HuH-7.5 (cell line): ENCODE results near the gene GPR35.

ENCODE experiments used
- DNase-seq: peaks from one replicate; pipeline ENCODE4 v3.0.0; 2011; ENCODE audit warnings: low spot score

Gene GPR35

DNA sequence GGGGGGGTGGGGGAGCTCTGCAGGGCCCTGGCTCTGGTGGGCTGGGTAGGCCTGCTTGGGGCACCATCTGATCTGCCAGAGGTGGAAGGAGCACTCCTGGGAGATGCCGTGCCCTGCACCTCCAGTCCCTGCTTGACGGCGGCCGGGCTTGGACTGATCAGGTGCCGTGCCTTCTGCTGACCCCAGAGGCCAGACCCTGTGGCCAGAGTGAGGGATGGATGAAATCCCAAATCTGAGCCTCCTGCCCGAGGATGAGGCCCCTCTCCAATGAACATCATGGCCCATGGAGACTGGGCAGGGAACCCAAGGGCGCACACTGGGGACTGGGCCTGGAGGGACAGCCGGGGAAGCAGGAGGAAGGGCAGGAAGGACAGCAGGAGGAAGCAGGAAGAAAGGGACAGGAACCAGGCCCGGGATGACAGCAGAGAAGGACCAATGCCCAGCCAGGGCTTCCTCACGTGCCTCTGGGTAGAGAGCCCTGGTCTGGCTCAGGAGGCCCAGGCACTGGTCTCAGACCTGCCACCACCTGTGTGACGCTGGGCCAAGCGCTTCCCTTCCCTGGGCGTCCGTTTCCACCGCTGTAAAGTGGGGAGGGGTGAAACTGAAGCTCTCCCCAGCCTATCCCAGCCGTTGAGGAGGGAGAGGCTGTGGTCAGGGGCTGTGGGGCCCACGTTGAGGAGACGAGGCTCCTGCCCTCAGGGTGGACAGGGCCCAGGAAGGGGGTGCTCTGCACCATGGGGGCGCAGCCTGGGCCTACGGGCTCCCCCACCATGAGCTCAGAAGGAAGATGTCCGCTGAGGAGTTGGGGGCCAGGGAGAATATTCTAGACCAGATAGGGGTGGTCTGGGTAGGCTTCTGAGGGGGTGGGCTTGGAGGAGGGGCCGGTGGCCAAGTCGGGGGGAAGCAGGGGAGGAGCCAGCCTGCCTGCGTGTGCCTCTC, 1.0 kb upstream of the GPR35 start:
- DNase-seq, result no peak

DNA sequence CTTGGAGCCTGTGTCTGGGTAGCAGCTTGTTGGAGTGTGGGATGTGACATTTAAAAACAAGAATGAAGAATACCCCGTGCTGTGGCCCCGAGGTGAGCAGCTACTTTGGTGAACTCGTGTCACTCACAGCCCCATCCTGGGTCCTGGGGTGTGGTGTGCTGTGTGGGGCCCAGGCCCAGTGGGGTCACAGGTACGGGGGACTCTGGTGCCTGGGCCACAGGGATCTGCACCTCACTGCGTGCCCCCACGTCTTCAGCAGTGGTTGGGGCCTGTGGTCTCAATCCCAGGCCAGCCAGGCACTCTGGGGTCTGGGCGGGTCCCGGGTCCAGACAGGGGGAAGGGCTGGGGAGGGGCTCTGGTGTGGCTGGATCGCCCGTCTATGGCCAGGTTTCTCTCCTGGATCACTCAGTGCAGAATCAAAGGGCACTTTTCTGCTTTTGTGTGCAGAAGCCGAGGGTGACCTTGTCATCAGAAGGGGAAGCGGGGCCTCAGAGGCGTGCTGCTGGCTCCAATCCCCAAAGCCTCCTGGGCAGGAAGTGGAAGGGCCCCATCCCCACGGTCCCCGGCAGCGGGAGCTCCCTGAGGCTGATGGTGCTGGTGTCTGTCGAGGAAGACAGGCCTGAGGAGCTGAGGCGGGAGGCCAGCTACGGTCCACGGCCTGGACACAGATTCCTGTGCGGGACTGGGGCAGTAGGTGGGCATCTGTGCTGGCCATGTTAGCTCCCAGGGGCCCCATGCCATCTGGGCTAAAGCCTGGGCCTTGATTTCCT, 1.4 kb downstream of the GPR35 start:
- DNase-seq, result no peak

DNA sequence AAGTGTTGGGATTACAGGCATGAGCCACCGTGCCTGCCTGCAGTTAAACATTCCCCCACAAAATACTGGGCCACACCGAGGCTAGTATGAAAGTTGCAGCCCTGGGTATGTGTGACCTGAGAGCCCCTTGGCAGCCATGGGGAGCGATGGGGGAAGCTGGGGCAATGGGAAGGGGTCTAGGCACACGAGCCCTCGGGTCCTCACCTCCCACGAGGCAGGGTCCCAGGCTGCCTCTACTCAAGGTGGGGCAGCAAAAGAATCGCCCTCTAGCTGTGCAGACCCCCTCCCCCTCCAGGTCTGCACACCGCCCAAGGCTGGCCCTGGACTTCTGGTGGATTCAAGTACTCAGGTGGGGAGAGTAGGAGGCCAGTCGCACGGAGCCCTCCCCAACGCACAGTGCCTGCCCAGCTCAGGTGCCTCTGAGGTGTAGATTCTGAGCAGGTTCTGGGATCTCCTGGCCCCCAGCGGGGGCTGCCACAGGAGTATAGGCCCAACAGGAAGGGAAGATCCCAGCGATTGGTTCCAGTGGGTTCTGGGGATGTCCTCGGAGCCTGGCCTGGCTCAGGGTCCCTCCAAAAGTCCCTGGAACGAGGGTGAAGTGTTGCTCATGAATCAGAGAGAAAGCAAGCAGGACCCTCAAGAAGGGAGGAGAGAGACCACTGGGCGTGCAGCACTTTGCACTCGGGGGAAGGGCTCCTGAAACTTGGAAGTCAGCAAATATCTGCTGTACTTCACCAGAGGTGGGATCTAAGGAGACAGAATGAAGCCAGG, 2.6 kb downstream of the GPR35 start:
- DNase-seq, result no peak

DNA sequence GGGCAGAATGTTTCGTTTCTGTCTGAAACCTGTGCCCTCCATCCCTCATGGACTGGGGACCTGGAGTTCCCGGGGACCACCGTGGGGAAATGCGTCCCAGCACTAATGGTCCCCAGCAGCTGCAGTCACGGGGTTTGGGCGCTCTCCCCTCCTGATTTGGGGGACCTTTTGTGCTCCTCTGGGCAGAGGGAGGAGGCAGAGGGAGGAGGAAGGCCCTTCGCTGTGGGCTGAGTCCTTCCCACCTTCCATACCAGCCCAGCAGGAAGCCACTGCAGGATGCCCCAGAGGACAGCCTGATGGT, 3.2 kb downstream of the GPR35 start:
- DNase-seq, result no peak

DNA sequence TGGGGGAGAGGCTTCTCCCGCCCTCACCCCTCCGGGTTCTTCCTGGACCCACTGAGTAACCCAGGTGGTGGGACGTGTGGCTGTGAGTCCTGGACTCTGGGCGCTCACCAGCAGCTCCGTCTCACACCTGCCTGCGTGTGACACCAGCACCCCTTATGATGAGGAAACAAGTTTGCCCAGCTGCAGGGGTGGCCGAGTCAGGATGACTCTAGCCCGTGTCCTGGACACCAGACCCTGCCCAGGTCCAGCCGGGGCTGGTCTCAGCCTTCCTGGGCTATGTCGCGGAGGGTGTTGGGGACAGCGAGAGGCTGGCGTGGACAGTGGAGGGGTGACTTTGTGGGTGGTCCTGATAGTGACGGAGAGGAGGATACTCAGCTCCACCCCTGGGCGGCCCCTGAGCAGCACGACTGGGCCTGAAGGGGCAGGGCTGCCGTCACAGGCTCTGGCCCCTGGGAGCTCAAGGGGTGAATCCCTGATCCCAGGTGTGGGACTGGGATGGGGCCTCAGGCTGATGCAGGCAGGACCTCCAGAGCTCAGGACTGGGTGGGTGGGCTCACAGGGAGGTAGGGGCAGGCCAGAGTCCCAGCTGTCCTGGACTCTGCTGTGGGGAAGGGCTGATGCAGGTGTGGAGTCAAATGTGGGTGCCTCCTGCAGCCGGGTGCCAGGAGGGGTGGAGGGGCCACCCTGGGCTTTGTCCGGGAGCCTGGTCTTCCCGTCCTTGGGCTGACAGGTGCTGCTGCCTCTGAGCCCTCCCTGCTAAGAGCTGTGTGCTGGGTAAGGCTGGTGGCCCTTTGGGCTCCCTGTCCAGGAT, 3.7 kb downstream of the GPR35 start:
- no peak for DNase-seq

DNA sequence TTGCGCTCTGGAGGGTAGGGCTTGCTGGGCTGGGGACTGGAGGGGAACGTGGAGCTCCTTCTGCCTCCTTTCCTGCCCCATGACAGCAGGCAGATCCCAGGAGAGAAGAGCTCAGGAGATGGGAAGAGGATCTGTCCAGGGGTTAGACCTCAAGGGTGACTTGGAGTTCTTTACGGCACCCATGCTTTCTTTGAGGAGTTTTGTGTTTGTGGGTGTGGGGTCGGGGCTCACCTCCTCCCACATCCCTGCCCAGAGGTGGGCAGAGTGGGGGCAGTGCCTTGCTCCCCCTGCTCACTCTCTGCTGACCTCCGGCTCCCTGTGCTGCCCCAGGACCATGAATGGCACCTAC, 4.3 kb downstream of the GPR35 start:
- DNase-seq, result no peak

DNA sequence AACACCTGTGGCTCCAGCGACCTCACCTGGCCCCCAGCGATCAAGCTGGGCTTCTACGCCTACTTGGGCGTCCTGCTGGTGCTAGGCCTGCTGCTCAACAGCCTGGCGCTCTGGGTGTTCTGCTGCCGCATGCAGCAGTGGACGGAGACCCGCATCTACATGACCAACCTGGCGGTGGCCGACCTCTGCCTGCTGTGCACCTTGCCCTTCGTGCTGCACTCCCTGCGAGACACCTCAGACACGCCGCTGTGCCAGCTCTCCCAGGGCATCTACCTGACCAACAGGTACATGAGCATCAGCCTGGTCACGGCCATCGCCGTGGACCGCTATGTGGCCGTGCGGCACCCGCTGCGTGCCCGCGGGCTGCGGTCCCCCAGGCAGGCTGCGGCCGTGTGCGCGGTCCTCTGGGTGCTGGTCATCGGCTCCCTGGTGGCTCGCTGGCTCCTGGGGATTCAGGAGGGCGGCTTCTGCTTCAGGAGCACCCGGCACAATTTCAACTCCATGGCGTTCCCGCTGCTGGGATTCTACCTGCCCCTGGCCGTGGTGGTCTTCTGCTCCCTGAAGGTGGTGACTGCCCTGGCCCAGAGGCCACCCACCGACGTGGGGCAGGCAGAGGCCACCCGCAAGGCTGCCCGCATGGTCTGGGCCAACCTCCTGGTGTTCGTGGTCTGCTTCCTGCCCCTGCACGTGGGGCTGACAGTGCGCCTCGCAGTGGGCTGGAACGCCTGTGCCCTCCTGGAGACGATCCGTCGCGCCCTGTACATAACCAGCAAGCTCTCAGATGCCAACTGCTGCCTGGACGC, 4.9 kb downstream of the GPR35 start:
- no peak for DNase-seq

DNA sequence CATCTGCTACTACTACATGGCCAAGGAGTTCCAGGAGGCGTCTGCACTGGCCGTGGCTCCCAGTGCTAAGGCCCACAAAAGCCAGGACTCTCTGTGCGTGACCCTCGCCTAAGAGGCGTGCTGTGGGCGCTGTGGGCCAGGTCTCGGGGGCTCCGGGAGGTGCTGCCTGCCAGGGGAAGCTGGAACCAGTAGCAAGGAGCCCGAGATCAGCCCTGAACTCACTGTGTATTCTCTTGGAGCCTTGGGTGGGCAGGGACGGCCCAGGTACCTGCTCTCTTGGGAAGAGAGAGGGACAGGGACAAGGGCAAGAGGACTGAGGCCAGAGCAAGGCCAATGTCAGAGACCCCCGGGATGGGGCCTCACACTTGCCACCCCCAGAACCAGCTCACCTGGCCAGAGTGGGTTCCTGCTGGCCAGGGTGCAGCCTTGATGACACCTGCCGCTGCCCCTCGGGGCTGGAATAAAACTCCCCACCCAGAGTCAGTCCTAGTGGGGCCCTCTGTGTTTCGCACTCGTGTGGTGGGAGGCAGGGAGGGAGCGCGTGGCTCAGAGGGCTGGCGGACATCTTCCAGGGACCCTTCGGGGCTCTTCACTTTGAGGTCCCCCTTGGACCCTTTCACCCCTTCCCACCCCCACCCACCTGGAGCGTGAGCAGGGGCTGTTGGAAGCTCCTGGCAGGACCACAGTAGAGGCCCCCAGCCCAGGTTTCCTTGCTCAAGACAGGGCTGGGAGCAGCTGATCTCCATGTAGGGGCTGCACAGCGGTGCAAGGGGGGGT, 5.7 kb downstream of the GPR35 start:
- no peak for DNase-seq

DNA sequence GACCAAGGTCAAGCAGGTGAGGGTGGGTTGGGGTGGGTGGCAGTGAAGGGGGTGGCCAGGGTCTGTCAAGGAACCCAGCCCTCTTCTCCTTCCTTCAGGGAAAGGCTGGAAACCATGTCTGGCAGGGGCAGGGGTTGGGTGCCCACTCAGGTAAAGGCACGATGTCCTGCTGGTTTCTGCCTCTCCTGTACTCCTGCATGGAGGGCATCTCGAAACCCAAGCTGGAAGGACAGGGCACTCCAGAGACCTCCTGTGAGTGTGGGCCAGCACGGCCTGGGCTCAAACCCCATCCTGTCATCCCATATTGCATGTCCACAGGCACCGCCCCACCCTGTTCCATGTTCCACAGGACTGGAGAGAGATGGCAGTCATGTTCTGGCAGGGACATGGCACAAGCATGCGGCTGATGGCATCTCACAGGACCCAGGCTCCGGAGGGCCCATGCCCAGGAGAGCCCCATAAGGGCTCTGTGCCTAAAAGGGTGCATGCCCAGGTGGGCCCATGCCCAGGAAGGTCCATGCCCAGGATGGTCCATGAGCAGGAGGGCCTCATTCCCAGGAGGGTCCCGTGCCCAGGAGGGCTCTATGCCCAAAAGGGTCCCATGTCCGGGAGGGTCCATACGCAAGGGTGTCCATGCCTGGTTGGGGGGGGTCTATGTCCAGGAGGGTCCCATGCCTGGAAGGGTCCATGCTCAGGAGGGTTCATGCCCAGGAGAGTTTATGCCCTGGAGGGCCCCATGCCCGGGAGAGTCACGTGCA, 6.4 kb downstream of the GPR35 start:
- no peak for DNase-seq

DNA sequence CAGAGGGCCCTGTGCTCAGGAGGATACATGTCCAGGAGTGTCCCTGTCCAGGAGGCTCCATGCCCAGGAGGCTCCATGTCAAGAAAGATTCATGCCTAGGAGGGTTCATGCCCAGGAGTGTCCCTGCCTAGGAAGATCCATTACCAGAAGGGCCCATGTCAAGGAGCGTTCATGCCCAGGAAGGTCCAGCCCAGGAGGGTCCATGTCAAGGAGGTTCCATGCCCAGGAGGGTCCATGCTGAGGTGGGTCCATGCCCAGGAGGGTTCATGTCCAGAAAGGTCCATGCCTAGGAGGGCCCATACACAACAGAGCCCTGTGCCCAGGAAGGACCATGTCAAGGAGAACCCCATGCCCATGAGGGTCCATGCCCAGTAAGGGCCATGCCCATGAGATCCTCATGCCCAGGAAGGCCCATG, 7.0 kb downstream of the GPR35 start:
- DNase-seq, result no peak

DNA sequence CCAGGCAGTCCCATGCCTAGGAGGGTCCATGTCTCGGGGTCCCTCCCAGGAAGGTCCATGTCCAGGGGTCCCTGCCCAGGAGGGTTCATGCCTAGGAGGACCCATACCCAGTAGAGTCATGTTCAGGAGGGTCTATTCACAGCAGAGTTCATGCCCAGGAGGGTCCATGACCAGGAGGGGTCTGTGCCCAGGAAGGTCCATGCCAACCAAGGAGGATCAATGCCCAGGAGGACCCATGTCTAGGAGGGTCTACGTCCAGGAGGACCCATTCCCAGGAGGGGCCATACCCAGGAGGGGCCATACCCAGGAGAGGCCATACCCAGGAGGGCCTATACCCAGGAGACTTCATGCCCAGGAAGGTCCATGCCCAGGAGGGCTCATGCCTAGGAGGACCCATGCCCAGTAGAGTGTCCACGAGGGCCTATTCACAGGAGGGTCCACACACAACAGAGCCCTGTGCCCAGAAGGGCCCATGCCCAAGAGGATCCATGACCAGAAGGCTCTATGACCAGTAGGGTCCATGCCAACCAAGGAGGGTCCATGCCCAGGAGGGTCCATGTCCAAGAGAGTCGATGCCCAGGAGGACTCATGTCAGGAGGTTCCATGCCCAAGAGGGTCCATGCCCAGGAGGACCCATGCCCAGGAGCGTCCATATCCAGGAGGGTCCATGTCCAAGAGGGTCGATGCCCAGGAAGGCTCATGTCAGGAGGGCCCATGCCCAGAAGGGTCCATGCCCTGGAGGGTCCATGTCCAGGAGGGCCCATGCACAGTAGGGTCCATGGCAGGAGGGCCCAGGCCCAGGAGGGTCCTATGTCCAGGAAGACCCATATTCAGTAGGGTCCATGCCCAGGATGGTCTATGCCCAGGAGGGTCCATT, 10.1 kb downstream of the GPR35 start:
- DNase-seq, result no peak

DNA sequence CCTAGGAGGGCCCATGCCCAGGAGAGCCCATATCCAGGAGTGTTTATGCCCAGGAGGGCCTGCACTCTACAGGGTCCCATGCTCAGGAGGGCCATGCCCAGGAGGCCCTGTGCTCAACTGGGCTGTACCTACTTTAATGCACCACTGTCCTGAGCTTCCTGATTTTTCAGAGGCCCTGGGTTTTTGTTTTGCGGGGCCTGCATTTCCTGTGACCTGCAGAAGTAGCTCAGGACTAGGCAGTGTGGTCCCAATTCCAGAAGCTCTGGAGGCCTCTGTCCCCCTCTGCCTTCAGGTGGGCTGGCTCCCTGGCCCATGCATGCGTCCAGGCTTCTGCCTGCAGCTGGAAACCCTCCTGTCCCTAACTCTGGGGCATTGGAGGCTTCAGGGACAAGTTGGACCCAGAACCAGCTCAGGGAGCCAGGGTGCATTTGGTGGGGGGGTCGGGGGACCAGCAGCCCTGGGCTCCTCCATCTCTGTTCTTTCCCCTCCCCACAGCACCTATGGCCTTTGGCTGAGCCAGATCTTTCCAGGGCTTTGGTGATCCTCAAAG, 10.8 kb downstream of the GPR35 start:
- no peak for DNase-seq

DNA sequence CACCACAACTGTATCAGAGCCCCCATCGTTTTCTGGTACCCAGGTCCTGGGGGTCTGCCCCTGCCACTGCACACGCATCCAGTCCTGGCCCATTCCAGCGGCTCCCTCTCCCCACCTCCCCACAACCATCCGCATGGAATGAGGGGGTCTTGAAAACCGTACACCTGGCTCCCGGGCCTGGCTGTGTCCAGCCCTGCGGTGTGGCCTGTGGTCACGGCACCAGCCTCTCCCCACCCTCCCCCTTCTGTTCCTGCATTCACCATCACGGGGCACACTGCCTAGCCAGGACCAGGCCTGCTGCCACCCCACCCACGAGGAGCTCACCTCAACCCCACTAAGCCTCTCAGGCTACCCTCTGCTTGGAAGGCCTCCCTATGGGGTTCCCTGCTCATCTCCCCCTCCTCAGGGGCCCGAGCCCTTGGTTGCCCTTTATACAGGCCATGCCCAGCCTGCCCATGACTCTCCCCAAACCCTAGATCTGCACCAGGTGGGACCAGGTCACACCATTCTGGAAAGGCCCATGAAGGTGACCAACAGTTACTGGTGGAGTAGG, 11.4 kb downstream of the GPR35 start:
- DNase-seq, result no peak

DNA sequence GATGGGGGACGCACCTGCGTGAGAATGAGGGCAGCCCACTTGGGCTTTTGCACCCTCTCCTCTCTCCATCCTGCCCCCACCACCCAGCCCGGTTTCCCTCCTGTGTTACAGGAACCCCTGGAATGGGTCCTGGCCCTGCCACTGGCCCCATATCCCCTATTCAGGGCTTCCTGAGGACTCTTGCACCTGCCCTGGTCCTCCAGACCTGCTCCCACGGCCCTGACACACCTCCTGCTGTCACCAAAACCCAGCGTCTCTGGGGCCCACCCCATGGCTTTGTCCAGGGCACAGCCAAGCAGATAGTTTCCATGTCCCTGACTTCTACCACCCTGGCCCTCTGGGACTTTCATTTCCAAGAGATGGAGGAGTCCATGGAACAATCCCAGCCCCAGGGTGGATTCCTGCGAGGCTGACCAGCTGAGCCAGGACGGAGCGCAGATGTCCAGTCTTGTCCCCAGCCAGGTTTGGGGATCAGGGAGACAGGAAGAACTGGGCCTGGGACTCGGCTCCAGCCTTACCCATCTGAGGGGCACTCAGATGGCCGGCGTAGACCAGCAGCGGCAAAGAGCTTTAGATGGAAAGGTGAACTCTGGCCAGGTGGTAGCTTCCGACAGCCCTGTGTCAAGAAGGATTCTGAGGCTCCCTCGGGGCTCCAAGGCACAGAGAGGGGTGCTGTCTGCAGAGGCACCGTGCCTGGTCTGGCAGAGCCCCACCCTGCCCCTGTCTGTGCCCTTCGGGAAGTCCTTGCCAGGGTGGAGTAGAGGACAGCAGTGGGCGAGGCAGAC, 12.0 kb downstream of the GPR35 start:
- DNase-seq, result no peak

DNA sequence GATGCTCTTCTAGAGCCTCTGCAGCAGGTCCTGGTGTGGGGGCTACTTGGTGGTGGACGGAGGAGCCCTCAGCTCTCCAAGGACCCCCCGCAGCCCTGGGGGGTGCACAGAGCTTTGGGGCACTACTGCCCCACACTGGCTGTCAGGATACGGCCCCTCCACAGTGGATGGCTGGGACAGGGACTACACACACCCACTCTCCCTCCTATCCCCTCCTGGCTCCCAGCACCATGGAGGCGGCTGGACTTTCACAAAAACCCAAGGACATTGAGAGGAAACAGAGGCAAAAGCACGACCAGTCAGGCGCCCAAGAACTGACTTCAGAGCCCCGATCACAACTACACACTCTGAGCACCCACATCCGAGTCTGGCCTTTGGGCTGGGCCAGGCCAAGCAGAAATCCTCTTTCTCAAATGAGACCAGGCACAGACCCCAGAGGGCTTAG, 12.6 kb downstream of the GPR35 start:
- DNase-seq, result no peak

DNA sequence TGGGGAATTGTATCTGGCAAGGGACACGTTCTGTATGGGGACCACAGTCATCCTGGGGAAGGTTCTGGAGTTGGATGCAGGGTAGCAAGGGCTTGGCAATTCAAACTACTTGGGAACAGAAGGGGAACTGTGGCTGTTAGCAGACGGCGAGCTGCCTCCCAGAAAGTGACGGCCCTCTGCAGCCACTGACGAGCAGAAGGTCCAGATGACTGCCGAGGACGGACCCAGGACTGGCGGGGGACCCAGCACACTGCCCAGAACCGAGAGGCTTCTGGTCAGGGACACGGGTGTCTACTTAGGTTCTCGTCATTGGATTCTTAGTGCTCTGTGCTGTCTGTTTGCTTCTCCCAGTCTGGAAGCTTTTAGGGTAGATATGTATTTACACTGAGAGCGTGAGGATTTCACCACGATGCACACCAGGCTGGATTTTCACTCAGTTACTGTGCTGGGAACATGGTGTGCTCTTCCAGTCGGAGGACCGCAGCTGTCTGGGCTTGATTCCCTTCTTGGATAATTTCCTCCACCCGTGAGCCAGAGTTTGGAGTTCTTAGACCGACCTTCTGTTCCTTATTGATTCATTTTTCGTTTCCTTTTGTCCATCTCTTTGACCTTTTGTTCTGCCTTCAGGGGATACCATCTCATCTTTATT, 13.4 kb downstream of the GPR35 start:
- no peak for DNase-seq

DNA sequence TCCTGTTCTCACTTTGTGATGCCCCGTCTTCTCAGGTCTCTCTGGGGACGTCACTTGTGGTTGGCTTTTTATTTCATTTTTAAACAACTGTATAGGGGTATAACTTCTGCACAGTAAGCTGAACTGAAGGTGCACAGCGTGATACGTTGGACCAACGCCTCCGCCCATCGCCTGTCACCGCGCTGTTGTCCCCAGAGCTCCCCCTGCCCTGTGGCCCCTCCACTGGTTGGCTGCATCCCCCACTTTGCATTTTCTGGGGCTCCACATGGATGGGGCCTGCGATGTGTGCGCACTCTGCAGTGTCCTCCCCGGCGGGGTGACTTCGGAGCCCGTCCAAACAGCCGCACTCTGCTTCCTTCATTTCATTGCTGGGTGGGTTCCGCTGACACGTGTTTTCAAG, 14.3 kb downstream of the GPR35 start:
- DNase-seq, result no peak
